Stimulated activated CD4-positive, alpha-beta T cell treated with anti-CD3 and anti-CD28 coated beads, TNF-alpha, amount 100 ng/mL, for 1 hour (primary cell): ENCODE measurements around the gene CHST13.

Experiments
- DNase-seq, 3 donors: peaks; one replicate each; pipeline ENCODE4 v3.0.0-alpha.2; 2020; ENCODE audit warnings: low read depth in 3 of 3, low spot score in 1 of 3

Gene CHST13

GRCh38 chr3:126523745-126524428 is at the start of gene CHST13:
TSS of gene CHST13 (plus strand) at chr3:126524155. CDS start at chr3:126524333, 178 bp downstream.
- DNase-seq: no peak

GRCh38 chr3:126474498-126475412 is 49.2 kb upstream of the CHST13 start:
- DNase-seq: peak in 1 of 3 donors; percentile 18

GRCh38 chr3:126475413-126476114 is 48.4 kb upstream of the CHST13 start, which contains the start of gene ZXDC:
TSS of gene ZXDC (minus strand) at chr3:126475891. CDS start at chr3:126475865, 26 bp downstream.
- DNase-seq: peak; percentile 85 to 90 (median 90)

- no peak for DNase-seq
Observed at GRCh38 chr3:126476166-126477060, 47.5 kb upstream of the CHST13 start.

- DNase-seq: no peak
Observed at GRCh38 chr3:126477061-126477380, 46.9 kb upstream of the CHST13 start.

GRCh38 chr3:126478581-126479310 is 45.2 kb upstream of the CHST13 start:
- DNase-seq: no peak

GRCh38 chr3:126479642-126480041 is 44.3 kb upstream of the CHST13 start:
- DNase-seq: no peak

- no peak for DNase-seq
Observed at GRCh38 chr3:126480206-126480605, 43.7 kb upstream of the CHST13 start.

GRCh38 chr3:126480861-126481260 is 43.1 kb upstream of the CHST13 start:
- no peak for DNase-seq

- DNase-seq: no peak
Observed at GRCh38 chr3:126481808-126482502, 42.0 kb upstream of the CHST13 start.

- no peak for DNase-seq
Observed at GRCh38 chr3:126482503-126483255, 41.3 kb upstream of the CHST13 start.

- no peak for DNase-seq
Observed at GRCh38 chr3:126483321-126483761, 40.6 kb upstream of the CHST13 start.

GRCh38 chr3:126484148-126484547 is 39.8 kb upstream of the CHST13 start:
- DNase-seq: no peak

GRCh38 chr3:126484662-126485061 is 39.3 kb upstream of the CHST13 start:
- DNase-seq: no peak

GRCh38 chr3:126485176-126485897 is 38.6 kb upstream of the CHST13 start:
- no peak for DNase-seq

- DNase-seq: no peak
Observed at GRCh38 chr3:126485956-126486355, 38.0 kb upstream of the CHST13 start.

- DNase-seq: no peak
Observed at GRCh38 chr3:126486360-126486847, 37.6 kb upstream of the CHST13 start.
